ENCODE data around the gene SEC31A. TPM values are rescaled to one million over a fixed set of nuclear protein-coding genes. Genes with fewer than 3 reads are reported as not detected.
A peak's percentile ranks its signal among the peaks of the same experiment; 100 is the strongest.
"Not testable (repeated sequence)": the region's sequence is repeated elsewhere in the genome, so short reads cannot be mapped to it uniquely, and the experiment has no call there.

The SEC31A gene
- total and polyA plus RNA-seq, 9 donors = 142 to 388 (median 287) TPM

GRCh38 chr4:82885410-82885809 lies 5.5 kb downstream of the SEC31A start:
- Histone ChIP-seq H3K27ac (no peak overlapping the region), H3K4me3 (no peak overlapping the region), H3K4me1 (ENCODE audit: insufficient read depth) (peaks cover 7% of the 10 kb centered on the region), H3K9me3 (no peaks in the 10 kb centered on the region), H3K27me3 (no peaks in the 10 kb centered on the region), H3K36me3 (no peaks in the 10 kb centered on the region)
- intact Hi-C loops (cut with DNase I) = no loop called here
- TF ChIP-seq POLR2A (IDR thresholded peaks at IDR 0.05) (no peak), EP300 (IDR thresholded peaks at IDR 0.05) (no peak)
- TF ChIP-seq, protein P1, sequence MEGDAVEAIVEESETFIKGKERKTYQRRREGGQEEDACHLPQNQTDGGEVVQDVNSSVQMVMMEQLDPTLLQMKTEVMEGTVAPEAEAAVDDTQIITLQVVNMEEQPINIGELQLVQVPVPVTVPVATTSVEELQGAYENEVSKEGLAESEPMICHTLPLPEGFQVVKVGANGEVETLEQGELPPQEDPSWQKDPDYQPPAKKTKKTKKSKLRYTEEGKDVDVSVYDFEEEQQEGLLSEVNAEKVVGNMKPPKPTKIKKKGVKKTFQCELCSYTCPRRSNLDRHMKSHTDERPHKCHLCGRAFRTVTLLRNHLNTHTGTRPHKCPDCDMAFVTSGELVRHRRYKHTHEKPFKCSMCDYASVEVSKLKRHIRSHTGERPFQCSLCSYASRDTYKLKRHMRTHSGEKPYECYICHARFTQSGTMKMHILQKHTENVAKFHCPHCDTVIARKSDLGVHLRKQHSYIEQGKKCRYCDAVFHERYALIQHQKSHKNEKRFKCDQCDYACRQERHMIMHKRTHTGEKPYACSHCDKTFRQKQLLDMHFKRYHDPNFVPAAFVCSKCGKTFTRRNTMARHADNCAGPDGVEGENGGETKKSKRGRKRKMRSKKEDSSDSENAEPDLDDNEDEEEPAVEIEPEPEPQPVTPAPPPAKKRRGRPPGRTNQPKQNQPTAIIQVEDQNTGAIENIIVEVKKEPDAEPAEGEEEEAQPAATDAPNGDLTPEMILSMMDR (IDR thresholded peaks at IDR 0.05) = no peak
- no peak for DNase-seq

GRCh38 chr4:82868572-82868971 lies 22.4 kb downstream of the SEC31A start:
- no peaks in the 10 kb centered on the region for H3K36me3 ChIP-seq
- no peaks in the 10 kb centered on the region for H3K27me3 ChIP-seq
- intact Hi-C loops (cut with DNase I) = no loop called here
- no peak overlapping the region for H3K4me3 ChIP-seq
- no peak for TF ChIP-seq EP300 (IDR thresholded peaks at IDR 0.05)
- TF ChIP-seq, protein P1 (IDR thresholded peaks at IDR 0.05) = no peak
- TF ChIP-seq POLR2A (IDR thresholded peaks at IDR 0.05) = no peak
- no peaks in the 10 kb centered on the region for H3K9me3 ChIP-seq
- peaks cover 2% of the 10 kb centered on the region for H3K4me1 ChIP-seq (ENCODE audit: insufficient read depth)
- no peak overlapping the region for H3K27ac ChIP-seq
- no peak for DNase-seq
- 95 to 98% (median 96%) methylated on average over 5 of the region's 5 CpGs for WGBS, 3 donors

DNA sequence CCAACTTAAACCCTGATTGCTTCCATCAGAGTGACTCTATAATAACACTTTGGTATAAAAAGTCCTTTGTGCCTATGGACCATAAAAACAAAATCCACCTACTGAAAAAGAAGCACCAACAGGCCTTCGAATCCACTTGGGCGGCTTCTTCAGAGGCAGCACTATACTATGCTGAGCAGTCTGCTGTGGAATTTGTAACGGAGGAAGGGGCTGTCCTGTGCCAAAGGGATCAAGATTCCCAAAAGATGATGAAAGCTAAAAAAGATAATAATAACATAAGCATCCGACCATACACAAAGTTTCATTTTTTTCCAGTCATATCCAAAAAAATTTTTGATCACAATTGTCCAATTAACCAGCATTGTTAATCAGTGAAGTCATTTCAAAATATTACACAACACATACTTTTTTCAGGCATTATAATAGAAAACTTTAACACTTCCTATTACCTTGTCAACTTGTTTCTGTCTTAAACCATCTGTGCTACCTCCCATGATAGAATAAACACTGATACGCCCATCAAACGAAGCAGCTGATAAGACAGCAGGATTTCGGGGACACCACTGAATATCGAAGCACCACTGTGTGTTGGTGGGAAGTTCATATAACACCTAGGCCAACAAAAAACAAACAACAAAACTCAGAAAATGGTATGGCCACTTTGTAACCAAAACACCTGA lies 24.1 kb downstream of the SEC31A start:
- no peak for DNase-seq
- Histone ChIP-seq H3K36me3 (no peaks in the 10 kb centered on the region), H3K4me3 (no peak overlapping the region), H3K27me3 (no peaks in the 10 kb centered on the region), H3K9me3 (no peaks in the 10 kb centered on the region), H3K4me1 (ENCODE audit: insufficient read depth) (peaks cover 2% of the 10 kb centered on the region), H3K27ac (peak overlapping the region in 1 of 2 donors; percentile 61)
- WGBS, 3 donors = 61 to 70% (median 64%) methylated on average over 8 of the region's 8 CpGs
- no peak for TF ChIP-seq EP300 (IDR thresholded peaks at IDR 0.05)
- TF ChIP-seq, protein P1 (IDR thresholded peaks at IDR 0.05) = no peak
- TF ChIP-seq POLR2A (IDR thresholded peaks at IDR 0.05) = no peak
- intact Hi-C loops (cut with DNase I) = no loop called here

DNA sequence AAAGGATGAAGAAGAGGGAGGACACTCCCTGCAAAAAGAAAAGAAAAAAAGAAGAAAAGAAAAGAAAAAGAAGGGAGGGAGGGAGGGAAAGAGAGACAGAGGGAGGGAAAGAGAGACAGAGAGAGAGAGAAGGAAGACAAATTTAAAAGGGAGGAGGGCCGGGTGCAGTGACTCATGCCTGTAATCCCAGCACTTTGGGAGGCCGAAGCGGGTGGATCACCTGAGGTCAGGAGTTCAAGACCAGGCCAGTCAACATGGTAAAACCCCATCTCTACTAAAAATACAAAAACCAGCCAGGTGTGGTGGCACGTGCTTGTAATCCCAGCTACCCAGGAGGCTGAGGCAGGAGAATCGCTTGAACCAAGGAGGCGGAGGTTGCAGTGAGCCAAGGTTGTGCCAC lies 24.9 kb downstream of the SEC31A start:
- H3K4me1 ChIP-seq (ENCODE audit: insufficient read depth); H3K36me3 ChIP-seq; H3K4me3 ChIP-seq; H3K9me3 ChIP-seq; intact Hi-C loops (cut with DNase I); H3K27me3 ChIP-seq: not testable (repeated sequence)
- H3K27ac ChIP-seq = peak overlapping the region in 1 of 2 donors; percentile 61
- DNase-seq = peak in 1 of 5 donors; percentile 28
- 56 to 65% (median 59%) methylated on average over 6 of the region's 6 CpGs for WGBS, 3 donors

DNA sequence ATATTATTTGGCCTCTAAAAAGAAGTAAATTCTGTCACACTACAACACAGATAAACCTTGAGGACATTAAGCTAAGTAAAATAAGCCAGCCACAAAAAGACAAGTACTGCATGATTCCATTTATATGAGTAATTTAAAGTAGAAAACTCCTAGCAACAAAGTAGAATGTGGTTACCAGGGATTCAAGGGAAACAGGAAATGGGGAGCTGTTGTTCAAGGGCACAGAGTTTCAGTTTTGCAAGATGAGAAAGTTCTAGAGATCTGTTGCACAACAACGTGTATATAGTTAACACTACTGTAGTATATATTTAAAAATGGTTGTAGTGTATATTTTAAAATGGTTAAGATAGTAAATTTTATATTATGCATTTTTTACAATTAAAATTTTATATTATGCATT lies 25.4 kb downstream of the SEC31A start:
- H3K9me3 ChIP-seq = no peaks in the 10 kb centered on the region
- peaks cover 2% of the 10 kb centered on the region for H3K4me1 ChIP-seq (ENCODE audit: insufficient read depth)
- no peak overlapping the region for H3K4me3 ChIP-seq
- H3K27ac ChIP-seq = peak overlapping the region in 1 of 2 donors; percentile 61
- no peaks in the 10 kb centered on the region for H3K36me3 ChIP-seq
- H3K27me3 ChIP-seq = no peaks in the 10 kb centered on the region
- TF ChIP-seq, protein P1 (IDR thresholded peaks at IDR 0.05) = no peak
- TF ChIP-seq EP300 (IDR thresholded peaks at IDR 0.05) (no peak), POLR2A (IDR thresholded peaks at IDR 0.05) (no peak)
- intact Hi-C loops (cut with DNase I) = no loop called here
- 0 to 3% (median 2%) methylated on average over 1 of the region's 1 CpG for WGBS, 3 donors
- peak in 1 of 5 donors; percentile 32 for DNase-seq
